Stomach (tissue), 9 donors: ENCODE results near the gene RAB8A. TPM values are rescaled to one million over a fixed set of nuclear protein-coding genes. Genes with fewer than 3 reads are reported as not detected.

Experiments
- DNase-seq, 2 donors: peaks; one replicate each; pipeline versions ENCODE4 v3.0.0 to v3.0.0-alpha.2; 2013 to 2019
- H3K27ac ChIP-seq, 5 donors: fragments of 200-600 bp in 4 of 5; sonication (generic) in 4 of 5; one replicate each; pipeline ENCODE4 v1.5.1; 2013 to 2019; ENCODE audit warnings: mild to moderate bottlenecking in 1 of 5, moderate library complexity in 1 of 5
- H3K27me3 ChIP-seq, 3 donors: fragments of 200-600 bp; sonication (generic); one replicate each; pipeline ENCODE4 v1.5.1; 2017 to 2019; ENCODE audit warnings: mixed run types in 1 of 3
- H3K36me3 ChIP-seq, 4 donors: fragments of 200-600 bp; sonication (generic); 1 replicate in 3 of 4; 2 replicates in 1 of 4; pipeline ENCODE4 v1.5.1; 2016 to 2019
- H3K4me1 ChIP-seq, 4 donors: fragments of 200-600 bp; sonication (generic); one replicate each; pipeline ENCODE4 v1.5.1; 2016 to 2019
- H3K4me3 ChIP-seq, 4 donors: fragments of 200-600 bp; sonication (generic) in 3 of 4; one replicate each; pipeline ENCODE4 v1.5.1; 2016 to 2019; ENCODE audit warnings: mild to moderate bottlenecking in 1 of 4
- H3K9me3 ChIP-seq, 4 donors: fragments of 200-600 bp; sonication (generic); one replicate each; pipeline ENCODE4 v1.5.1; 2016 to 2019
- CTCF ChIP-seq, 7 experiments: fragments of 450-650 bp in 4 of 7; fragments of 200-600 bp in 3 of 7; sonication (generic) in 3 of 7; IDR thresholded peaks; one replicate each; pipeline ENCODE4 v1.5.1; 2016 to 2019; ENCODE audit warnings: antibody characterized with exemption in 7 of 7, control low read depth in 2 of 7, mild to moderate bottlenecking in 1 of 7
- EP300 ChIP-seq: sonication (generic); formaldehyde crosslinking; IDR thresholded peaks from one replicate; pipeline ENCODE4 v1.6.1; 2017; ENCODE audit warnings: antibody characterized with exemption
- POLR2A ChIP-seq, 4 donors: fragments of 450-650 bp; IDR thresholded peaks; one replicate each; pipeline ENCODE4 v1.6.1; 2016; ENCODE audit warnings: antibody characterized with exemption in 4 of 4, control low read depth in 2 of 4, mild to moderate bottlenecking in 1 of 4, moderate library complexity in 1 of 4
- POLR2AphosphoS5 ChIP-seq, 3 donors: sonication (generic); formaldehyde crosslinking; IDR thresholded peaks; one replicate each; pipeline ENCODE4 v1.6.1; 2016; ENCODE audit warnings: antibody characterized with exemption in 3 of 3
- WGBS, 5 donors: extraction: QIAGEN DNeasy Blood & Tissue Kit in 3 of 5; methylation state at CpG; one replicate each; pipeline versions ENCODE4 v1.1.5 to v1.1.7; 2013 to 2018; 5-methylcytosine and 5-hydroxymethylcytosine counted together
- intact Hi-C: fragments of 100-400 bp; cut with DNase I; formaldehyde crosslinking; loops from one replicate; pipeline ENCODE4 v1.15.1; 2023; ENCODE audit warnings: low total_unique reads
- polyA plus RNA-seq, 3 donors: library from polyadenylated mRNA; stranded (reverse); fragments of 200-250 nt; gene quantifications; one replicate each; pipeline ENCODE4 v1.2.3, GENCODE V29; 2013
- total RNA-seq, 5 donors: library from RNA; depleted of rRNA; stranded (reverse); fragments of >200 nt; gene quantifications; one replicate each; pipeline versions ENCODE4 v1.1.0 to v1.2.3, GENCODE V29; 2014 to 2016
- donor health status: healthy with polysubstance abuse.
- donor health status: Bipolar disorder and iron deficiency.
- donor health status: healthy.

The RAB8A gene
- total and polyA plus RNA-seq, 8 donors: 1.8 to 63.4 (median 31.8) TPM

GRCh38 chr19:16153582-16154336 lies 42.1 kb downstream of the RAB8A start:
- TF ChIP-seq EP300: no peak
- no peak for TF ChIP-seq POLR2A (IDR thresholded peaks at IDR 0.05)
- TF ChIP-seq CTCF (IDR thresholded peaks at IDR 0.05): no peak
- TF ChIP-seq POLR2AphosphoS5 (IDR thresholded peaks at IDR 0.05): no peak
- DNase-seq: no peak
- WGBS, 5 donors: 74 to 87% (median 83%) methylated on average over 8 to 11 of the region's 11 CpGs

GRCh38 chr19:16154557-16154956 lies 42.9 kb downstream of the RAB8A start:
- no peaks in the 10 kb centered on the region for H3K9me3 ChIP-seq
- no peak for DNase-seq
- H3K36me3 ChIP-seq: peaks cover 0 to 71% (median 56%) of the 10 kb centered on the region in 4 donors
- intact Hi-C loops: no loop called here
- TF ChIP-seq EP300 (no peak), CTCF (IDR thresholded peaks at IDR 0.05) (no peak), POLR2AphosphoS5 (IDR thresholded peaks at IDR 0.05) (no peak), POLR2A (IDR thresholded peaks at IDR 0.05) (no peak)
- peaks cover 0 to 7% (median under 1%) of the 10 kb centered on the region in 4 donors for H3K4me1 ChIP-seq
- WGBS, 5 donors: 90 to 96% (median 94%) methylated on average over 8 of the region's 8 CpGs
- H3K27ac ChIP-seq: no peak overlapping the region
- H3K27me3 ChIP-seq: no peaks in the 10 kb centered on the region
- H3K4me3 ChIP-seq: no peak overlapping the region

More at GRCh38 chr19:16153582-16154336, 42.1 kb downstream of the RAB8A start:
- intact Hi-C loops: no loop called here
- H3K36me3 ChIP-seq: peaks cover 0 to 79% (median 62%) of the 10 kb centered on the region in 4 donors
- no peaks in the 10 kb centered on the region for H3K27me3 ChIP-seq
- H3K4me1 ChIP-seq: peaks cover 0 to 14% (median 5%) of the 10 kb centered on the region in 4 donors
- H3K27ac ChIP-seq: no peak overlapping the region
- H3K4me3 ChIP-seq: no peak overlapping the region
- no peaks in the 10 kb centered on the region for H3K9me3 ChIP-seq

GRCh38 chr19:16155128-16155527 lies 43.4 kb downstream of the RAB8A start:
- H3K27me3 ChIP-seq: no peaks in the 10 kb centered on the region
- H3K4me3 ChIP-seq: no peak overlapping the region
- H3K9me3 ChIP-seq: no peaks in the 10 kb centered on the region
- intact Hi-C loops: no loop called here
- no peak overlapping the region for H3K27ac ChIP-seq
- peaks cover 0 to 65% (median 54%) of the 10 kb centered on the region in 4 donors for H3K36me3 ChIP-seq
- no peak for DNase-seq
- no peak for TF ChIP-seq POLR2A (IDR thresholded peaks at IDR 0.05)
- 81 to 100% (median 98%) methylated on average over 1 of the region's 1 CpG for WGBS, 5 donors
- peaks cover 0 to 5% (median 0%) of the 10 kb centered on the region in 4 donors for H3K4me1 ChIP-seq

- no peak for TF ChIP-seq CTCF (IDR thresholded peaks at IDR 0.05)
- no peak for TF ChIP-seq POLR2AphosphoS5 (IDR thresholded peaks at IDR 0.05)
- no peak for TF ChIP-seq POLR2A (IDR thresholded peaks at IDR 0.05)
- no peak for TF ChIP-seq EP300
- 68 to 83% (median 80%) methylated on average over 6 of the region's 6 CpGs for whole genome bisulfite sequencing, 5 donors
- H3K9me3 ChIP-seq: no peaks in the 10 kb centered on the region
- H3K4me1 ChIP-seq: no peaks in the 10 kb centered on the region
- peaks cover 0 to 56% (median 52%) of the 10 kb centered on the region in 4 donors for H3K36me3 ChIP-seq
- no peak for DNase-seq
- no peak overlapping the region for H3K27ac ChIP-seq
- H3K4me3 ChIP-seq: no peak overlapping the region
- intact Hi-C loops: no loop called here
- no peaks in the 10 kb centered on the region for H3K27me3 ChIP-seq
These were observed 45.2 kb downstream of the RAB8A start for GRCh38 chr19:16156904-16157303.

- Histone ChIP-seq H3K27ac (no peak overlapping the region), H3K36me3 (peaks cover 0 to 53% (median 49%) of the 10 kb centered on the region in 4 donors), H3K4me3 (no peak overlapping the region), H3K4me1 (no peaks in the 10 kb centered on the region), H3K27me3 (no peaks in the 10 kb centered on the region), H3K9me3 (no peaks in the 10 kb centered on the region)
- no peak for TF ChIP-seq EP300
- TF ChIP-seq POLR2AphosphoS5 (IDR thresholded peaks at IDR 0.05): no peak
- no peak for TF ChIP-seq CTCF (IDR thresholded peaks at IDR 0.05)
- no peak for TF ChIP-seq POLR2A (IDR thresholded peaks at IDR 0.05)
- no peak for DNase-seq
- intact Hi-C loops: no loop called here
- WGBS, 5 donors: 84 to 92% (median 86%) methylated on average over 5 to 10 of the region's 10 CpGs
These were observed 45.9 kb downstream of the RAB8A start for GRCh38 chr19:16157601-16158000.
